ENCODE measurements around the gene STEAP1B.

The STEAP1B gene

DNA sequence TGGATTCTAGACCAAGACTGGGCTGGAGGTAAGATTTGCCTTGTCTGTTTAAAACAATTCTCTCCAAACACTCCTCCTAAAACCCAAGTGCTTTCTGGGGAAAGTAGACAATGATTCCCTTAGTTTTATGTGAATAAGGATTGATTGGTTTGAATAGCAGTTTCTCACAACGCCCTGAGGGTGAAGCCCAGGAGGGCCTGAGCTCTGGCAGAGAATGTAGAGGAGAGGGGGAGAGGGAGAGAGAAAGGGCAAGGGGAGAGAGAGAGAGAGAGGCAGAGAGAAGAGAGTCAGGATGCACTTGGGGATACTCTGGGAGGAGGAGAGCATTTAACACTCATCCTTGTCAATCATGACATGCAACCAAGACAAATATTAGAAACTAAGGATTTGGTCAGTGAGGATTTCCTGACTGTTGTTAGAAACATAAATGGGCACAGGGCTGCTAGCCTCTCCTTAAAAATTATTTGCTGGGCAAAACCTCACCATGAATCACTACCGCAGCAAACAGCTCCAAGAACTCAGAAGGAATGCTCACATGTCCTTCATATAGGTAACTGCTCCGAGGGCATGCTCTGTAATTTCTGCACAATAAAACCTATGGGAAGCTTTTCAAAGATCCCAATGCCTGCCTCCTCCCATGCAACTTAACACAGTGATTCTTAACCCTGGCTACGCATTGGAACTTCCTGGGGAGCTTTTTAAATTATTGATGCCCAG is 87.9 kb downstream of the STEAP1B start:
- DNase-seq (ENCODE audit: low read depth, low spot score), result no peak
- H3K27ac ChIP-seq, result no peak overlapping the region

- DNase-seq (ENCODE audit: low read depth, low spot score), result no peak
- no peak overlapping the region for H3K27ac ChIP-seq
Measured at GRCh38 chr7:22406715-22407114, 93.3 kb downstream of the STEAP1B start.

DNA sequence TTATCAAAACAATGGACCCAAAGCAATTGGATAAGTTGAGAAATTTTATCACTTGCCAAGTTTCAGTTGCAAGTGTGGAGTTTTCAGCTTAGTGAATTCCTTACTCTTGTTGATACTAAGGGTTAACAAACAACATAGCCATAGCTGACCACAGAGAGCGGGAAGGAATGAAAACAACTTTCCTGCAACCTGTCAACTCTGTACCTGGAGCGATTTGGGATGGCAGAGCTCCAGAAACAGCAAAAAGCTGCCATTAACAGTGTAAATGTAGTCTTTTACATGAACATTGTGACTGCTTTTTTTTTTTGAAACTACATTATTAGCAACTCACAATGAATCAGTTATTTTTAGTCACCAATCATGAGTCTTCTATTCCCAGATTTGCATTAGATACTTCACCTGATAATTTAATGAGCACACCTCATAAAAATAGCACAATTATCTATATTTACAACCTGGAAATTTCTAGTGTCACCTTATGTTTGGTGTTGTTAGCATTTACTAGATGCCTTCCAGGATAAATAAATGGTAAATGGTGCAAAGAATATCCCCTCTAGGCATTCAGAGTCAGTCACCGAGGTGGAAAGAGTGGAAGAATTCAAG is 95.5 kb downstream of the STEAP1B start:
- no peak overlapping the region for H3K27ac ChIP-seq
- no peak for DNase-seq (ENCODE audit: low read depth, low spot score)

- DNase-seq (ENCODE audit: low read depth, low spot score), result no peak
- no peak overlapping the region for H3K27ac ChIP-seq
Measured at GRCh38 chr7:22403344-22403743, 96.6 kb downstream of the STEAP1B start.

DNA sequence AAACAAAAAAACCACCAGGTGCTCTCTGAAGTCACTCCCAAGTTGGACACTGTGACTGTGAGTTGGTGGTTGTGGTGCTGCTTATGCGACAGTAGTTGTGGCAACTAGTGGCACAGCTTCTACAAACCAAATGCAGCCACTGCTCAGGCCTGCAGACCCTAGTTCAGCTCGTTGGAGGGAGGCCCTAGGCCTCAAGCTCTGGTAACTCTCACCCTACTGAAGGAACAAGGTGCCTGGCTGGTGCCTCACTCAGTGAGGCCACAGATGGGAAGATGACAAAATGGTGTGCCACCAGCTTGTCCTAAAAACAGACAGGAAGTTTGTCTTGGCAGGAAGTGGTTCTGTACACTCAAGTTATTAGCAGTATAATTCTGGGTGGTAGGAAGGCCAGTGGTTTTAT is 97.7 kb downstream of the STEAP1B start:
- DNase-seq (ENCODE audit: low read depth, low spot score), result no peak
- no peak overlapping the region for H3K27ac ChIP-seq

DNA sequence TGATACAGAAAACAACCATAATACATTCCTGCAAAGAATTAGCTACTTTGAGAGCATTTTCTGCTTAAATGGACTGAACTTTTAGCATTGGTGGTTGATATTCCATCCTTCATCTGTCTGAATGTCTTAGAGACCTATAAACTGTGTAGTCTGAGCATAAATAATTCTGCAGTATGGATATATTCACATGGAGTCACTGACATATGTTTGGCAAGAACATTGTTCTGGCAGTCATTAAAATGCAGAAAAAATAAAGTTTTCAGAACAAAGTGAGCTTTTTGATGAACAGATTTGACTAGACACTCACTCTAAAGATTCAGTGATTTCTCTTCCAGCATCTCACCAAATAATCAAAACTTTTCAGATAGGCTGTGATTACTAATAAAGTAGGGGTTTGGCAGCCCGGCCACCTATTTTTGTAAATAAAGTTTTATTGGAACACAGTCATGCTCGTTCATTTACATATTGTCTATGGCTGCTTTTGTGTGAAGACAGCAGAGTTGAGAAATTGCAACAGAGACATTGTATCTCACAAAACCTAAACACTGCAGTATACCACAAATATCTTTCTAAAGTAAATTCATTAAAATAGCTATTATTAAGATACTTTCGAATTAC is 98.9 kb downstream of the STEAP1B start:
- no peak for DNase-seq (ENCODE audit: low read depth, low spot score)
- no peak overlapping the region for H3K27ac ChIP-seq

DNA sequence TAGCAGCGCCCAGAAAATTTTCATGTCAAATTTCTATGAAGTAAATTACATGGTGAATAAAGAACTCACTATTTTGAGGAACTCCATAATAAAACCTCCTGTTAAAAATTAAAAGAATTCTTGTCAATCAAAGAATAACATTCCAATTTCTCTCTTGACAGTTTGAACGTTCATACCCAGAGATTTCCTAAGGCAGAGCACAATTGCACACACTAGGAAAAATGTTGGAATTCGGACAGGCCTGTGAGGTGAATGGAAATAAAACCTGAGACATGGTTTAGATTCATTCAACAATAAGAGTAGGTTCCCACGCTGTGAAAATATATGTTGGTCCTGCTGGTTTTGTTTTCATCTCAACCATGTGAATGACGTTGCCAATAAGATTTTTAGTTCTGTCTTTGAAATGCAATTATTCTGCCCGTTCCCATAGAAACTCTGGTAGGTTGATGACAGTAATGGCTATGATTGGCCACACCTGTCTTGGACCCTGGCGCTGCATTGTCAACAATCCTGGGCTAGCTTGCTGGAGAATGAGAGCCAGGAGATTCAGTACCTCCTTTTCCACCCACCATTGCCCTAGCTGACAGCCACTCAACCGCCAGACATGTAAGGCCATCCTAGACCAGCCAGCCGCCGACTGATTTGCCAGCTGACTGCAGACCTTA is 99.7 kb downstream of the STEAP1B start:
- H3K27ac ChIP-seq, result no peak overlapping the region
- DNase-seq (ENCODE audit: low read depth, low spot score), result no peak

GRCh38 chr7:22399546-22399945 is 100.4 kb downstream of the STEAP1B start:
- H3K27ac ChIP-seq, result no peak overlapping the region
- no peak for DNase-seq (ENCODE audit: low read depth, low spot score)

- DNase-seq (ENCODE audit: low read depth, low spot score), result no peak
- H3K27ac ChIP-seq, result no peak overlapping the region
Measured at GRCh38 chr7:22399091-22399490, 100.9 kb downstream of the STEAP1B start.

DNA sequence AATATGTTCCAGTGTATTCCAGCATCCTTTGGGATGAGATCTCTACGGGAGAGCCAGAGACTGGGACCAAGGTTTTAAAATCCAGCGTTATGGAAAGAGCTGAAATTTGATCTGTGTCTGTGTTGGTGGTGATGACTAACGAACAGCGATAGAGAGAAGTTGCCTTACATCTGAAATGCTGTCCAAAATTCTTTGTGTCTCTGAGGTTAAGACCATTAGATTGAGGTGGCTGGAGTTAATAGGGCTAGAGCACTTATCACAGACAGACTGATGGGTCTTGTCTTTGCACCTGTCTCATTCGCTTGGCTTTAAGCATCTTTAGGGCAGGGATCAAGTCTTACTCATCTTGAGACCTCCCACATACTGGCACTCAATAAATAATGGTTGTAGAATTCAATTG is 102.0 kb downstream of the STEAP1B start:
- H3K27ac ChIP-seq, result no peak overlapping the region
- no peak for DNase-seq (ENCODE audit: low read depth, low spot score)

DNA sequence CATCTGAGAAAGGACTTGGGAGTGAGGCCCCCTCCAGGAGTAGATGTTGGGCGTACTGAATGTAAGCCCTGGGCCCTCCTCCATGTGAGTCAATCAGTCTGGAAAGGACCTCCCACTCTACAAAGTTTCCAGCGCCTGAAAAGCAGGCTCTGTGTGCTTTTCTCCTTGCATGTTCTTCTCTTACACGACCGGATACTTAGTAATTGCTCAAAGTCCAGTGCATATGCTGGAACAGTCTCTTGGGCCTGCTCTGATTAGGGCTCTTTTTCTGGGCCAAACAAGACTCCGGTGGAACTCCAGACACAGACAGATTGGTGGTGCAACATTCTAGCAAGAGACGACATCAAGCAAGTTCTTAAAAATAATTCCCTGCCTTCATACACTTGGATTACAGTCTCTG is 104.8 kb downstream of the STEAP1B start:
- H3K27ac ChIP-seq, result no peak overlapping the region

GRCh38 chr7:22394739-22395138 is 105.2 kb downstream of the STEAP1B start:
- no peak for DNase-seq (ENCODE audit: low read depth, low spot score)
- no peak overlapping the region for H3K27ac ChIP-seq

More for the DNA sequence above, 104.8 kb downstream of the STEAP1B start:
- DNase-seq (ENCODE audit: low read depth, low spot score), result no peak

GRCh38 chr7:22393913-22394729 is 105.9 kb downstream of the STEAP1B start:
- DNase-seq (ENCODE audit: low read depth, low spot score), result no peak
- no peak overlapping the region for H3K27ac ChIP-seq

DNA sequence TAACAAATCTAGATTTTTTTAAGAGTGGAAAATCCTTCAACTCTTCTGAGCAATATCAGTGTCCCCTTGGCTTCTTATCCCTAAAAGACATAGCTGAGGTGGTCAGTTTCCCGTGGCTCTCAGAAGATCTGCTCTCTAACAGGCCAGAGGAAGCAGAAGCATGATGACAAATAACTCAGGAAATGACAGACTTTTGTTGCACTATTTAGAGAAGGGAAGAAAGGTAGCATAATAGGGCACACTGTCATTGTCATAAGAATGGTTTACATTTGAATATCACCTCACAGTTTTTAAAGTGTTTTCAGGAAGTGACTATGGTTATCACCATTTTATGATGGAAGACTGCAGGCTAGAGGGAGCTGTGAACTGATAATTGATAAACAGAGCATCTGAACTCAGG is 109.5 kb downstream of the STEAP1B start:
- DNase-seq (ENCODE audit: low read depth, low spot score), result no peak
- H3K27ac ChIP-seq, result no peak overlapping the region

DNA sequence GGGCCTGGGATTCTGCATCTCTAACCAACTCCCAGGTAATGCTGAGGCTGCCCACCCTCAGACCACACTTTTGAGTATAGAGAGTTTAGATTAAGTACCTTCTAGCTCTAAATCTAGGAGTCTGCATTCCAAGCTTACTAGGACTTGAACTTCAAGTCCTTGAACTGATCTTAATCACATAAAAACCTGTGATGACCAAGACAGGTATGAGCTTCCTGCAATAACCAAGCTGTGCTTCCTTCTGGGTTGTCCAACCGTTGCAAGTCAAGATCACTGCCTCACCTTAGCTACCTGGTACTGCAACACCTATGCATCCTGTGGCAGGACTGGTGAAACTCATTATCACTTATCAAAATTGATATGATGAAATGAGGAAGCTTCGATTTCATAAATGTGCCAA is 110.1 kb downstream of the STEAP1B start:
- no peak overlapping the region for H3K27ac ChIP-seq
- DNase-seq (ENCODE audit: low read depth, low spot score), result no peak

DNA sequence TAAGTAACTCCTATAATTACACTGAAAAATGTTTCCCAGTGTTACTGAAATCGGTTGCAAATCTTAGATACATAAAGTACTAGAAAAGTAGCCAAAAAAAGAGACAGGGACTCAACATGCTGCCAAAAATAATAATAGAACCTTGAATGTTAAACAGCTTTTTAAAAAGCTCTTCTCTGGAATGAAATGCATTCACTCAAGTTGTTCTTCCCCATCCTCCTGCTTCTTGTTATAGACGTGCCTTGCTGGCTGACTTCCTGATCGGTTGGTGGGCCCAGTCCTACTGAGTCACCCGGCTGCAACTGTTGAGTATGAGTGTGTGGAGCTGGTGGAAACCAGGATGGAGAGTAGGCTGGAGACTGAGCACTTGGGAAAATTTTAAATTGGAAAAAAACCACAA is 112.4 kb downstream of the STEAP1B start:
- no peak for DNase-seq (ENCODE audit: low read depth, low spot score)
- no peak overlapping the region for H3K27ac ChIP-seq

GRCh38 chr7:22386865-22387264 is 113.1 kb downstream of the STEAP1B start:
- no peak overlapping the region for H3K27ac ChIP-seq

DNA sequence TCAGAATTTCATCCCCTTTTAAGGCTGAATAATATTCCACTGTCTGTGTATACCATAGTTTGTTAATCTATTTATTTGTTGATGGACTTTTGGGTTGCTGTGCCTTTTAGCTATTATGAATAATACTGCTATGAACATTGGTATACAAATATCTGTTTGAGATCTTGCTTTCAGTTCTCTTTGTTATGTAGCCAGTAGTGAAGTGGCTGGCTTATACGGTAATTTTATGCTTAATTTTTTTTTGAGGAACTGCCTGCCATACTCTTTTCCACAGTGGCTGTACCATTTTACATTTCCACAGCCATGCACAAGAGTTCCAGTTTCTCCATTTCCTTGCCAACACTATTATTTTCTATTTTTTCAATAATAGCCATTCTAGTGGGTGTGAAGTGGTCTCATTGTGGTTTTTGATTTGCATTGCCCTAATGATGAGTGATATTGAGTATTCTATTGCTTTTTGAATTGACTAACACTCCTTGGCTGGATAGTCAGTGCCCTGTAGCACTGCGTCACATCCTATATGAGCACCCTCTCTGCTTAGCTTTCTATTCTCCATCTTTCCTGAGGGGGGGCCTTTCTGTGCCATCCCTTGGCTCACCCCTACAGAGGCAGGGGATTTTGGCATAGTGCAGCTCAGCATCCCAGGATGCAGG is 113.7 kb downstream of the STEAP1B start:
- H3K27ac ChIP-seq, result no peak overlapping the region
- no peak for DNase-seq (ENCODE audit: low read depth, low spot score)

More at GRCh38 chr7:22386865-22387264, 113.1 kb downstream of the STEAP1B start:
- no peak for DNase-seq (ENCODE audit: low read depth, low spot score)

DNA sequence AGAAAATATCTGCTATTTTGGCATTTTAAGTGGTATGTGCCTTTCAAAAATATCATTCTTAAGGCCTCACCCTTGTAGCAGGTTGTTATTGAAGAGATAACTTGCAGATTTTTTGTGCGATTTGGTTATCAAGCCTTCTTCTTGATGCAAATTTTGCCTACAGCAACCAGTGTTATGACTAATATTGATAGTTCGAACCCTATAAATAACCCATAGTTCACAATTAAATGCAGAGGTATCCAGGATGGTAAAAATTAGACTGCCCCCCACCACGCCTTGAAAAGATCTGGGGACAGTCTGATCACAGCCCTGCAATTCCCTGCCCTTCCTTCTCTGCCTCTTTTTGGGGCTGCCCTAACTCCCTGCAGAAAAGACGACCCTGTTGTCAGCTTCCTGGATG is 114.7 kb downstream of the STEAP1B start:
- no peak for DNase-seq (ENCODE audit: low read depth, low spot score)
- no peak overlapping the region for H3K27ac ChIP-seq

DNA sequence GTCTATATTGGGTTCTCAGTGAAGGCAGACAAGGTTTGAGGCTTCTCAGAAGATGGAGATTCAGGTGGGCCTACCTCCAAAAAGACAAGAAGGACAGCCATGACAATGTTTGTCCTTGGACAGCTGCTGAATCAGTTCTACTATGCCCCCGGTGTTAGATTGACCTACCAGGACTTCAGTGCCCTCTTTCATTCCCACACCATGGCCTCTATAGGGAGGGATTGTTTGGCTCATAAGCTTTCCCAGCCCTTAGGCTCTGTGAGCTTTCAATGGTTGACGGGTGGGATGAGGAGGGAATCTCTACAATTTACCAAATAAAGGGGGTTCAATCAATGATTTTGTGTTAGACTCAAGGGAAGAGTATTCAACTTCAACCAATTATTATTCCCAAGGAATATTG is 119.7 kb downstream of the STEAP1B start:
- H3K27ac ChIP-seq, result no peak overlapping the region
- DNase-seq (ENCODE audit: low read depth, low spot score), result no peak
